Right lobe of liver (tissue), 6 donors: ENCODE measurements around the gene RPL15. TPM values are rescaled to one million over a fixed set of nuclear protein-coding genes. Genes with fewer than 3 reads are reported as not detected.
"Not testable (repeated sequence)": the region's sequence is repeated elsewhere in the genome, so short reads cannot be mapped to it uniquely, and the experiment has no call there.

Experiments used
- ATAC-seq, 4 donors: fragments of 200-7000 bp; cut with Tn5 transposase; one replicate each; pipeline ENCODE4 v1.9.1; 2020; ENCODE audit warnings: mild to moderate bottlenecking in 4 of 4, moderate library complexity in 4 of 4
- DNase-seq, 3 donors: peaks; one replicate each; pipeline ENCODE4 v3.0.0-alpha.2; 2020
- H3K27ac ChIP-seq, 3 donors: fragments of 200-600 bp; one replicate each; pipeline ENCODE4 v1.8.0; 2022
- H3K27me3 ChIP-seq, 2 donors: fragments of 200-600 bp; one replicate each; pipeline ENCODE4 v1.8.0; 2022
- H3K36me3 ChIP-seq, 4 donors: fragments of 200-600 bp; sonication (generic) in 1 of 4; one replicate each; pipeline versions ENCODE4 v1.5.1 to v1.8.0; 2017 to 2022; ENCODE audit warnings: control low read depth in 1 of 4
- H3K4me1 ChIP-seq, 4 donors: fragments of 200-600 bp; sonication (generic) in 1 of 4; one replicate each; pipeline versions ENCODE4 v1.5.1 to v1.8.0; 2017 to 2022; ENCODE audit warnings: control low read depth in 1 of 4
- H3K4me3 ChIP-seq, 3 donors: fragments of 200-600 bp; one replicate each; pipeline ENCODE4 v1.8.0; 2022
- H3K9me3 ChIP-seq, 4 donors: fragments of 200-600 bp; sonication (generic) in 1 of 4; one replicate each; pipeline versions ENCODE4 v1.5.1 to v1.8.0; 2017 to 2022; ENCODE audit warnings: control low read depth in 1 of 4
- POLR2A ChIP-seq: fragments of 450-650 bp; IDR thresholded peaks from one replicate; pipeline ENCODE4 v1.6.1; 2017; ENCODE audit warnings: antibody characterized with exemption, mild to moderate bottlenecking
- WGBS: methylation state at CpG from one replicate; pipeline ENCODE4 v1.1.6; 2018; ENCODE audit warnings: low coverage, low lambda C conversion rate; ENCODE audit not compliant: insufficient coverage; ENCODE audit errors: missing lambda C conversion rate; 5-methylcytosine and 5-hydroxymethylcytosine counted together
- intact Hi-C, 2 donors: fragments of 100-400 bp; cut with DNase I; formaldehyde crosslinking; loops; one replicate each; pipeline versions ENCODE4 v1.11.2 to v1.14.1; 2022
- total RNA-seq, 6 experiments: library from RNA; depleted of rRNA in 2 of 6; stranded (reverse); fragments of >200 nt in 2 of 6; fragmentation: NEBNext Ultra II Directional in 3 of 6; extraction: Animal tissue kit (Norgen Biotek cat#: 25700) in 3 of 6; gene quantifications; one replicate each; pipeline versions ENCODE4 v1.1.0 to v1.2.4, GENCODE V29; 2016 to 2023
- TF ChIP-seq, protein P1 (sequence below), 4 donors: fragments of 200-600 bp in 3 of 4; fragments of 450-650 bp in 1 of 4; IDR thresholded peaks; one replicate each; pipeline versions ENCODE4 v1.5.1 to v1.8.0; 2016 to 2022; ENCODE audit warnings: antibody characterized with exemption in 4 of 4, mild to moderate bottlenecking in 2 of 4
- donor health status: DM: no; HTN: yes; CAD: no.
- donor health status: DM: no; HTN: no; CAD: no.
- donor health status: DM: no; HTN: no; CAD: no.
- donor health status: DM: no; HTN: yes; CAD: no.
- donor health status: DM: no; HTN: yes; CAD: no.

RPL15 gene
- total RNA-seq, 6 experiments from 2014 or later, result 572 to 932 (median 636) TPM

DNA sequence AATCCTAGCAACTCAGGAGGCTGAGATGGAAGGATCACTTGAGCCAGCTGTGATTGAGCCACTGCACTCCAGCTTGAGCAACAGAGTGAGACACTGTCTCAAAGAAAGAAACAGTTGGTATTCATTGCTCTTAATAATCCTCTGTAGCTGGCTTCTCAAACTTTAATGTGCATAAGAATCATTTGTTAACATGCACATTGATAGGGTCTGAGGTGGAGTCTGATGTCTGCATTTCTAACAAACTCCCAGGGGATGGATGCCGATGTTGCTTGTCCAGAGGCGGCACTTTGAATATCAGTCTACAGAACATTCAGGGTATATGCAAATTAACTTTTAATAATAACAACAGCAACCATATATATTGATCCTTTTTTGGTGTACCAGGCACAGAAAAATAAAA is 40.0 kb upstream of the RPL15 start:
- Histone ChIP-seq H3K27me3 (no peaks in the 10 kb centered on the region), H3K4me3 (no peak overlapping the region), H3K9me3 (no peaks in the 10 kb centered on the region), H3K36me3 (no peaks in the 10 kb centered on the region), H3K27ac (no peak overlapping the region), H3K4me1 (peaks cover 0 to 10% (median 0%) of the 10 kb centered on the region in 4 donors)
- DNase-seq (no peak), ATAC-seq (no peak)
- intact Hi-C loops, result no loop called here
- 80% methylated on average over 2 of the region's 2 CpGs for WGBS
- TF ChIP-seq, protein P1, sequence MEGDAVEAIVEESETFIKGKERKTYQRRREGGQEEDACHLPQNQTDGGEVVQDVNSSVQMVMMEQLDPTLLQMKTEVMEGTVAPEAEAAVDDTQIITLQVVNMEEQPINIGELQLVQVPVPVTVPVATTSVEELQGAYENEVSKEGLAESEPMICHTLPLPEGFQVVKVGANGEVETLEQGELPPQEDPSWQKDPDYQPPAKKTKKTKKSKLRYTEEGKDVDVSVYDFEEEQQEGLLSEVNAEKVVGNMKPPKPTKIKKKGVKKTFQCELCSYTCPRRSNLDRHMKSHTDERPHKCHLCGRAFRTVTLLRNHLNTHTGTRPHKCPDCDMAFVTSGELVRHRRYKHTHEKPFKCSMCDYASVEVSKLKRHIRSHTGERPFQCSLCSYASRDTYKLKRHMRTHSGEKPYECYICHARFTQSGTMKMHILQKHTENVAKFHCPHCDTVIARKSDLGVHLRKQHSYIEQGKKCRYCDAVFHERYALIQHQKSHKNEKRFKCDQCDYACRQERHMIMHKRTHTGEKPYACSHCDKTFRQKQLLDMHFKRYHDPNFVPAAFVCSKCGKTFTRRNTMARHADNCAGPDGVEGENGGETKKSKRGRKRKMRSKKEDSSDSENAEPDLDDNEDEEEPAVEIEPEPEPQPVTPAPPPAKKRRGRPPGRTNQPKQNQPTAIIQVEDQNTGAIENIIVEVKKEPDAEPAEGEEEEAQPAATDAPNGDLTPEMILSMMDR (IDR thresholded peaks at IDR 0.05), result no peak
- no peak for TF ChIP-seq POLR2A

DNA sequence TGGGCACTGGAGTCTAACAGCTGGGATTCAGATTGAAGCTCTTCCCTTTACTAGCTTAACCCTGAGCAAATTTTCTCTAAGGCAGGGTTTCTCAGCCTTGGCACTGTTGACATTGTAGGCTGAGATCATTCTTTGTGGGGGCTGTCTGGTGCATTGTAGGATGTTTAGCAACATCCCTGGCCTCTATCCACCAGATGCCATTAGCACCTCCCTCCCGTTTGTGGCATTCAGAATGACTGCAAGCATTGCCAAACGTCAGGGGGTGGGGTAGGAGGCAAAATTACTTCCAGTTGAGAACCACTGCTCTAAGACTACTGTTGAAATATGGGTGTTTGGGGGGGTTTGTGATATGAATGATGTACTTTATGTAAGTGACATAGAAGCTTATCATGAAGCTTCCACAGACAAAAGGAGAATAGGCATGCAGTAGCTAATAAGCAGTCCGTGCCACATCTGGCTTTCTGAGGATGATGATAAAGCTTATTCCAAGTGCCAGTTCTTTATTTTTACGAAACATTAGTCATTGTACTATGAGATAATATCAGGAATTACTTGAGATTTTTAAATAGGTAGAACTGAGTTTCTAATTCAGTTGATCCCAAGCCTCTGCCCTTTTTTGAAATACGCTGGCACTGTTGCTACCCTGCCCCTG is 39.5 kb upstream of the RPL15 start:
- Histone ChIP-seq H3K27me3 (no peaks in the 10 kb centered on the region), H3K27ac (no peak overlapping the region), H3K9me3 (no peaks in the 10 kb centered on the region), H3K36me3 (no peaks in the 10 kb centered on the region), H3K4me1 (peaks cover 0 to 10% (median 0%) of the 10 kb centered on the region in 4 donors), H3K4me3 (no peak overlapping the region)
- ATAC-seq, result peak in 3 of 4 donors; percentile 58 to 91 (median 59)
- peak in 1 of 3 donors; percentile 42 for DNase-seq
- intact Hi-C loops, result no loop called here
- WGBS, result 61% methylated on average over 5 of the region's 5 CpGs
- TF ChIP-seq, protein P1 (IDR thresholded peaks at IDR 0.05), result no peak
- no peak for TF ChIP-seq POLR2A

DNA sequence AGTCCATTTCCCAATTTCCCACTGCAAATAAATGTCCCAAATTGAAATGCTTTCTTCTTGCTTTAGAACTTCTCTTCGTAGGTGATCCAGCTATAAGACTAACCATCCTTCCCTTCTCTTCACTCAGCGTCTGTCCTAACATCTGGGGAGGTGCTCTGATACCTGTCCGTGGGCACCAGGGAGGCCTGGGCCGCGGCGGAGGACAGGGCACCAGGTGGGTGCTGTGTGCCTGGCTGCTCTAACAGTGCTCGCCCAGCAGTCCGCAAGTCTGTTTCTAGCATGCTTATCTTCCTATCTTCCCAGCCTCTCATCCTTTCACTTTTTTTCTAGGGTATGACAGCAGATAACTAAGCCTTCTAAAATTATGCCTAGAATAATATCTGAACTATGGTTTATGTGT is 37.4 kb upstream of the RPL15 start:
- WGBS, result 50% methylated on average over 1 of the region's 8 CpGs
- no peaks in the 10 kb centered on the region for H3K36me3 ChIP-seq
- H3K4me3 ChIP-seq, result no peak overlapping the region
- intact Hi-C loops, result no loop called here
- no peaks in the 10 kb centered on the region for H3K27me3 ChIP-seq
- H3K4me1 ChIP-seq, result peaks cover 0 to 10% (median 0%) of the 10 kb centered on the region in 4 donors
- no peak overlapping the region for H3K27ac ChIP-seq
- TF ChIP-seq, protein P1 (IDR thresholded peaks at IDR 0.05), result no peak
- no peak for TF ChIP-seq POLR2A
- ATAC-seq, result no peak
- H3K9me3 ChIP-seq, result no peaks in the 10 kb centered on the region
- no peak for DNase-seq

DNA sequence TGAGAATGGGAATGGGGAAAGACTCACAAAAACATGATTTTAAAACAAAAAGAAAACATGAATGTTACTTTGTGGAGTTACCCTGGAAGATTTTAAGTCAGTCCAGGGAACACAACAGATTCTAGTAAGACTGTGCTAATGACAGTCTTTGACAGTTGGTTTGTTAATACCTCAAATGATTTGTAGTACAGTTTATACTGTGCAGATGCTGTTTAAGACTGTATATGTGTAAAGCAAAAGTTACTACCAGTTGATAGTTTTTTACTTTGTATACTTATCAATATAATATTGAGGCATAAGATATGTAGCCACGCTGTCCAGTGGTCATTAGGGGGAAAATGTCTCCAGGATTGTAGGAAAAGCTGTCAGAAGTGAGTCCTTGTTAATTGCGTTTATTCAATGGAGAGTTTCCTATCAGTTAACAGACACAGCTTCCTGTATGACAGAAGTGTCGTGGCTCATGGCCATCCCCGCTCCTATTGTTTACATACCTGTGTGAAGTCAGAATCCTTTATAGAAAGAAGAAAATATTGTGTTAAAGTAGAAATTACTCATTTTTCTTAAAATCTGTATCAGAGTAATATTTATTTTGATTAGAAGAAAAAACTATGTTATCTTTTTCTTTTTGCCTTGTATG is 36.1 kb upstream of the RPL15 start:
- H3K27me3 ChIP-seq, result no peaks in the 10 kb centered on the region
- ATAC-seq (peak; percentile 40 to 70 (median 44)), DNase-seq (peak in 1 of 3 donors; percentile 47)
- H3K9me3 ChIP-seq, result no peaks in the 10 kb centered on the region
- intact Hi-C loops, result no loop called here
- WGBS, result 31% methylated on average over 4 of the region's 4 CpGs
- H3K36me3 ChIP-seq, result no peaks in the 10 kb centered on the region
- TF ChIP-seq POLR2A, result no peak
- TF ChIP-seq, protein P1 (IDR thresholded peaks at IDR 0.05), result no peak
- no peak overlapping the region for H3K4me3 ChIP-seq
- no peak overlapping the region for H3K27ac ChIP-seq
- H3K4me1 ChIP-seq, result peaks cover 0 to 10% (median 0%) of the 10 kb centered on the region in 4 donors

DNA sequence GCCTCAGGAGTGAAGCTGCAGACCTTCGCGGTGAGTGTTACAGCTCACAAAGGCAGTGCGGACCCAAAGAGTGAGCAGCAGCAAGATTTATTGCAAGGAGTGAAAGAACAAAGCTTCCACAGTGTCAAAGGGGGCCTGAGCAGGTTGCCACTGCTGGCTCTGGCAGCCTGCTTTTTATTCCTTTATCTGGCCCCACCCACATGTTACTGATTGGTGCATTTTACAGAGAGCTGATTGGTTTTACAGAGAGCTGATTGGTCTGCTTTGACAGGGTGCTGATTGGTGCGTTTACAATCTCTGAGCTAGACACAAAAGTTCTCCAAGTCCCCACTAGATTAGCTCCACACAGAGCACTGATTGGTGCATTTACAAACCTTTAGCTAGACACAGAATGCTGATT is 34.9 kb upstream of the RPL15 start:
- H3K4me3 ChIP-seq, H3K27me3 ChIP-seq, H3K36me3 ChIP-seq, H3K4me1 ChIP-seq, intact Hi-C loops, ATAC-seq, H3K27ac ChIP-seq, DNase-seq, H3K9me3 ChIP-seq: not testable (repeated sequence)
- 60% methylated on average over 1 of the region's 4 CpGs for WGBS
